ENCODE data around the gene PLEKHA5. TPM values are rescaled to one million over a fixed set of nuclear protein-coding genes. Genes with fewer than 3 reads are reported as not detected.
"Not testable (repeated sequence)": the region's sequence is repeated elsewhere in the genome, so short reads cannot be mapped to it uniquely, and the experiment has no call there.

PLEKHA5 gene
- total RNA-seq, 1 donor from 2014 or later: 32.3 TPM

GRCh38 chr12:19085090-19085489 is 44.4 kb upstream of the PLEKHA5 start:
- Mint-ChIP-seq H3K27me3 (ENCODE audit: unreplicated experiment) (no peaks in the 10 kb centered on the region), H3K36me3 (ENCODE audit: unreplicated experiment) (no peaks in the 10 kb centered on the region), H3K9me3 (ENCODE audit: unreplicated experiment) (peaks cover 11% of the 10 kb centered on the region), H3K27ac (ENCODE audit: unreplicated experiment) (no peak overlapping the region), H3K4me1 (ENCODE audit: unreplicated experiment) (no peaks in the 10 kb centered on the region), H3K4me3 (ENCODE audit: unreplicated experiment) (no peak overlapping the region)
- TF ChIP-seq, protein P1, sequence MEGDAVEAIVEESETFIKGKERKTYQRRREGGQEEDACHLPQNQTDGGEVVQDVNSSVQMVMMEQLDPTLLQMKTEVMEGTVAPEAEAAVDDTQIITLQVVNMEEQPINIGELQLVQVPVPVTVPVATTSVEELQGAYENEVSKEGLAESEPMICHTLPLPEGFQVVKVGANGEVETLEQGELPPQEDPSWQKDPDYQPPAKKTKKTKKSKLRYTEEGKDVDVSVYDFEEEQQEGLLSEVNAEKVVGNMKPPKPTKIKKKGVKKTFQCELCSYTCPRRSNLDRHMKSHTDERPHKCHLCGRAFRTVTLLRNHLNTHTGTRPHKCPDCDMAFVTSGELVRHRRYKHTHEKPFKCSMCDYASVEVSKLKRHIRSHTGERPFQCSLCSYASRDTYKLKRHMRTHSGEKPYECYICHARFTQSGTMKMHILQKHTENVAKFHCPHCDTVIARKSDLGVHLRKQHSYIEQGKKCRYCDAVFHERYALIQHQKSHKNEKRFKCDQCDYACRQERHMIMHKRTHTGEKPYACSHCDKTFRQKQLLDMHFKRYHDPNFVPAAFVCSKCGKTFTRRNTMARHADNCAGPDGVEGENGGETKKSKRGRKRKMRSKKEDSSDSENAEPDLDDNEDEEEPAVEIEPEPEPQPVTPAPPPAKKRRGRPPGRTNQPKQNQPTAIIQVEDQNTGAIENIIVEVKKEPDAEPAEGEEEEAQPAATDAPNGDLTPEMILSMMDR (IDR thresholded peaks at IDR 0.05): no peak
- DNase-seq (ENCODE audit: extremely low spot score, unreplicated experiment): no peak

DNA sequence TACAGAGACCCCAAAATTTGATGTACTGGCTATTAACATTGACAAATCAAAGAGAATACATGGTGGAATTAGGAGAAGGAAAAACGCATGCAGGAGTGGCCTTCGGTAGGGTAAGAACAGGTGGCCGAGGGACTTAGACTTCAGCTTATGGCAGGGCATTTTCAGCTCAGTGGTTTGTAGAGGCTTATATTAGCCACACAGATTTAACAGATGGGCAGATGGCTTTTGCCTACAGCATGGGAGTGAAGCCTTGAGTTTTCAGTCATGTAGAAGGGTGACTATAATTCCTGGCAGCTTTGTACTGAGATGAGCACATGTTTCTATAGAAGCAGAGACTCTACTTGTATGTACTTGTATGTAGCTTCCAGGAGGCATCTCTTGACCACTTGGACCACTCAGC is 40.9 kb upstream of the PLEKHA5 start:
- TF ChIP-seq, protein P1 (IDR thresholded peaks at IDR 0.05): no peak
- Mint-ChIP-seq H3K27ac (ENCODE audit: unreplicated experiment) (no peak overlapping the region), H3K9me3 (ENCODE audit: unreplicated experiment) (peaks cover 11% of the 10 kb centered on the region), H3K27me3 (ENCODE audit: unreplicated experiment) (no peaks in the 10 kb centered on the region), H3K36me3 (ENCODE audit: unreplicated experiment) (no peaks in the 10 kb centered on the region), H3K4me1 (ENCODE audit: unreplicated experiment) (no peaks in the 10 kb centered on the region), H3K4me3 (ENCODE audit: unreplicated experiment) (no peak overlapping the region)
- DNase-seq (ENCODE audit: extremely low spot score, unreplicated experiment): no peak

DNA sequence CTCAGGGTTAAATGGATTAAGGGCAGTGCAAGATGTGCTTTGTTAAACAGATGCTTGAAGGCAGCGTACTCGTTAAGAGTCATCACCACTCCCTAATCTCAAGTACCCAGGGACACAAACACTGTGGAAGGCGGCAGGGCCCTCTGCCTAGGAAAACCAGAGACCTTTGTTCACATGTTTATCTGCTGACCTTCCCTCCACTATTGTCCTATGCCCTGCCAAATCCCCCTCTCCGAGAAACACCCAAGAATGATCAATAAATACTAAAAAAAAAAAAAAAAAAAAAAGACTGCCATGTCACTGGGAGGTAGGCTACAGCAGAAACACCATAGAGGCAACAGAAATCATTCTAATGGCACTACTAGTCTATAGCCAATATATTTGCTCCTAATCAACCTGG is 37.1 kb upstream of the PLEKHA5 start:
- H3K36me3 Mint-ChIP-seq (ENCODE audit: unreplicated experiment); H3K27me3 Mint-ChIP-seq (ENCODE audit: unreplicated experiment); H3K4me3 Mint-ChIP-seq (ENCODE audit: unreplicated experiment); H3K9me3 Mint-ChIP-seq (ENCODE audit: unreplicated experiment); H3K27ac Mint-ChIP-seq (ENCODE audit: unreplicated experiment); DNase-seq (ENCODE audit: extremely low spot score, unreplicated experiment): not testable (repeated sequence)
- peaks cover 13% of the 10 kb centered on the region for H3K4me1 Mint-ChIP-seq (ENCODE audit: unreplicated experiment)

DNA sequence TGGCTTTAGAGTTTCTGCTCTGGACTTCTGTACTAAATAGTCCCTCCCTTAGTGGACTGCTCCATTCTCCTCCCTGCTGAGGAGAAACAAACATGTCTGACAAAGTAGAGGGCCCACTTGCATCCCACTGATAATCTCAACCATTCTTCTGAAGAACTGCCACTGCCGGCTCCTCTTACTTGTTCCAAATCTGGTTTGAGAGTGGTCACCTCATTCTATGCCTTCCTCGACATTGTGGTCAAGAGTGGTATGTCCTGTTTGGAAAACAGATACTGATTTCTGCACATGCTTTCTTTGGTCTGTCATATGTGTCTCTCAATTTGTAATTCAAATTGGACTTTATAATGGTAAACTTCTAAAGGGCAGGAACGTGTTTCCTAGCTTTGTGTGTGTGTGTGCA is 36.3 kb upstream of the PLEKHA5 start:
- DNase-seq (ENCODE audit: extremely low spot score, unreplicated experiment): no peak
- TF ChIP-seq, protein P1 (IDR thresholded peaks at IDR 0.05): no peak
- H3K9me3 Mint-ChIP-seq (ENCODE audit: unreplicated experiment): no peaks in the 10 kb centered on the region
- no peak overlapping the region for H3K4me3 Mint-ChIP-seq (ENCODE audit: unreplicated experiment)
- H3K27ac Mint-ChIP-seq (ENCODE audit: unreplicated experiment): no peak overlapping the region
- no peaks in the 10 kb centered on the region for H3K36me3 Mint-ChIP-seq (ENCODE audit: unreplicated experiment)
- peaks cover 13% of the 10 kb centered on the region for H3K4me1 Mint-ChIP-seq (ENCODE audit: unreplicated experiment)
- no peaks in the 10 kb centered on the region for H3K27me3 Mint-ChIP-seq (ENCODE audit: unreplicated experiment)

GRCh38 chr12:19095331-19095730 is 34.2 kb upstream of the PLEKHA5 start:
- no peak for DNase-seq (ENCODE audit: extremely low spot score, unreplicated experiment)

More at GRCh38 chr12:19095331-19095730, 34.2 kb upstream of the PLEKHA5 start:
- Mint-ChIP-seq H3K4me3 (ENCODE audit: unreplicated experiment) (no peak overlapping the region), H3K9me3 (ENCODE audit: unreplicated experiment) (no peaks in the 10 kb centered on the region), H3K27ac (ENCODE audit: unreplicated experiment) (no peak overlapping the region), H3K27me3 (ENCODE audit: unreplicated experiment) (no peaks in the 10 kb centered on the region), H3K36me3 (ENCODE audit: unreplicated experiment) (no peaks in the 10 kb centered on the region), H3K4me1 (ENCODE audit: unreplicated experiment) (peaks cover 13% of the 10 kb centered on the region)
- TF ChIP-seq, protein P1 (IDR thresholded peaks at IDR 0.05): no peak

All from osteocyte (in vitro differentiated cells).